GF-D8 (cell line): Measurements from ENCODE around the gene SLC5A4.
"Not testable (repeated sequence)": the region's sequence is repeated elsewhere in the genome, so short reads cannot be mapped to it uniquely, and the experiment has no call there.

ENCODE experiments used
- DNase-seq: peaks from one replicate; lab custom pipeline; 2025; lab: John Stamatoyannopoulos, UW

Gene SLC5A4

DNA sequence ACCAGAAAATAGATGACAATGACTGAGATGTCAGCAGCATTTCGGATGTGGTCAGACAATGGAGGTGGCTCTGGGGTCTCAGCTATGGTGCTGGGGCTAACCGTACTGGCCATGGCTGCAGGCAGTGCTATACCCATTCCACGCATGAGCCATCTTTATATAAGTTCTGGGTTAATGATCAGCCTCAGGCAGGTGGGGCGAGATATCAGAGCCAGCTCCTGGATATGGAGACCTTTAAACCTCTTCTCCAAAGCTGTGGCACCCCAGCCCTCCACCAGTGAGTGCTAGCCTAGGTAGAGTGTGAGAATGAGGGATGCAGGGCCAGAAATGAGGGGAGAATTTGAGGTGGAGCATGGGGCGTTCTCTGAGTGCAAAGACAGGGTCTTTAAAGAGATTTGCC, at the start of gene SLC5A4:
TSS of gene SLC5A4 (minus strand) at position 131 of the 400 bp plus-strand sequence. CDS start at position 113, 18 bp downstream.
- no peak for DNase-seq

DNA sequence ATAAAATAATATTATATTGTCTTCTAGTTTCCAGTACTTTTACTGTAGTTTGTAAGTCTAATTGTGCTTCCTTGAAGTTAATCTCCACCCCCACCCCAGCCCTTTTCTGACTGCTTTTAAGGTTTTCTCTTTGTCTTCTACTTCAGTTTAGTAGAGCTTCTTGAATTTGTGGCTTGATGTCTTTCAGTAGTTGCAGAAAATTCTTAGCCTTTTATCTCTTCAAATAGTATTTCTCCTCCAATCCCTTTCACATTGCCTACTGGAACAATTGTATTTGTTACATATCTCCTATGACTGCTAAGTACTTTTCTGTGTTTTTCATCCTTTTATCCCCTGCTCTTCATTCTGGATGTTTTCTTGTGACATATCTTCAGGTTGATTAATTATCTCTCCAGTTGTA, 38.8 kb upstream of the SLC5A4 start:
- DNase-seq, result not testable (repeated sequence)

DNA sequence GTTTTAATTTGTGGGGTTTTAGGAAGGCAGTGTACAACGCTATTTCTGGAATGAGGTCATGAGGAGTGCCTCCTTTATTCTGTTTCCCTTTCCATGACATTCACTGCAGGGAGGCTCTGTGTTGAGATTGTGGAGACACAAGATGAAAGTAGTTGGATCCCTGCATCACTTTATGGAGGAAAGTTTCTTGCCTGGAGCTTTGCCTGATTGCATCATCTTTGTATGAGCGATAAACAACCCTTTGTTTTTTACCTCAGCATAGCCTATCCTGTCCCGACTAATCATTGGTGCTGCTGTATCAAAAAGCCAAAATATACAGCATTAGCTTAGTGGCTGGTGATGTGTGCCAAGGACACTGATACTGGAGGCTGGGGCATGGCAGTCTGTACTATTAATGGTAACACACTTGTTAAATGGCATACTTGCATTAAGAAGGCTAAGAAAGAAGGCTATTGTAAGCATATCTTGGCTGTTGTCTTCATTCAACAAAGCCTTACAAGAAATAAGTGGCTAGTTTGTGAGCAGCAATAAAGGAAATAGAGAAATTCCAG, 31.2 kb upstream of the SLC5A4 start:
- no peak for DNase-seq

DNA sequence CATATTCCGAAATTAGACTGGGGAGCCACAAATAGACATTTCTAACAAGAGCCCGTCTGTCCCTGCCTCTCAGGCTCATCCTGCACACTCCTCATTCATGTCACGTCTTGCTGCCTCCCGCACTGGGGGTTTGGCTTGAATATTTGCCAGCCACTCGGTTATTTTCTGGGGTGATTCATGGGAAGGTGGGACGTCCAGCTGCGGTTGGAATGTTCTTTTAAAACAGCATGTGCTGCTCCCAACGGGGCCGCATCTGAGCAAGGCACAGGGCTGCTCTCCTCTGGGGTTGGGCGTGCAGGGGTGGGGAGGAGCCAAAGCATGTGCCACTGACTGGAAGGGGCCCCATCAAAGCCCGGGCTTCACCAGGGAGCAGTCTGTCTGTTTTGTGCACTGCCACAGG, 25.9 kb upstream of the SLC5A4 start:
- DNase-seq, result no peak

DNA sequence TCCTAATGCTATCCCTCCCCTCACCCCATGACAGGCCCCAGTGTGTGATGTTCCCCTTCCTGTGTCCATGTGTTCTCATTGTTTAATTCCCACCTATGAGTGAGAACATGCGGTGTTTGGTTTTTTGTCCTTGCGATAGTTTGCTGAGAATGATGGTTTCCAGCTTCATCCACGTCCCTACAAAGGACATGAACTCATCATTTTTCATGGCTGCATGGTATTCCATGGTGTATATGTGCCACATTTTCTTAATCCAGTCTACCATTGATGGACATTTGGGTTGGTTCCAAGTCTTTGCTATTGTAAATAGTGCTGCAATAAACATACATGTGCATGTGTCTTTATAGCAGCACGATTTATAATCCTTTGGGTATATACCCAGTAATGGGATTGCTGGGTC, 20.2 kb upstream of the SLC5A4 start:
- DNase-seq, result not testable (repeated sequence)

DNA sequence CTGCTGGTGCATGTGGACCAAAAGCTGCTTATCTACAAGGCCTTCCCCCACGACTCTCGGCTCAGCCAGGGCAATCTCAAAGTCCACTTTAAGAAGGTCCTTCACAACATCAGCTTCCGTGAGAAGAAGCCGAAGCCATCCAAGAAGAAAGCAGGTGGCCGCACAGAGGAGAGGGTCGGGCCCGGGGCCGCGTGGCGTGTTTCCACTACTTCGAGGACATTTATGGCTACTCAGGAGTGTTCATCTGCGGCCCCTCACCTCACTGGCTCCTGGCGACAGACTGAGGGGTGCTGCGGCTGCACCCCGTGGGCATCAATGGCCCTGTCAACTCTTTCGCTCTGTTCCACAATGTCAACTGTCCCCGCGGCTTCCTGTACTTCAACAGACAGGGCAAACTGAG, 16.2 kb upstream of the SLC5A4 start:
- DNase-seq, result no peak

DNA sequence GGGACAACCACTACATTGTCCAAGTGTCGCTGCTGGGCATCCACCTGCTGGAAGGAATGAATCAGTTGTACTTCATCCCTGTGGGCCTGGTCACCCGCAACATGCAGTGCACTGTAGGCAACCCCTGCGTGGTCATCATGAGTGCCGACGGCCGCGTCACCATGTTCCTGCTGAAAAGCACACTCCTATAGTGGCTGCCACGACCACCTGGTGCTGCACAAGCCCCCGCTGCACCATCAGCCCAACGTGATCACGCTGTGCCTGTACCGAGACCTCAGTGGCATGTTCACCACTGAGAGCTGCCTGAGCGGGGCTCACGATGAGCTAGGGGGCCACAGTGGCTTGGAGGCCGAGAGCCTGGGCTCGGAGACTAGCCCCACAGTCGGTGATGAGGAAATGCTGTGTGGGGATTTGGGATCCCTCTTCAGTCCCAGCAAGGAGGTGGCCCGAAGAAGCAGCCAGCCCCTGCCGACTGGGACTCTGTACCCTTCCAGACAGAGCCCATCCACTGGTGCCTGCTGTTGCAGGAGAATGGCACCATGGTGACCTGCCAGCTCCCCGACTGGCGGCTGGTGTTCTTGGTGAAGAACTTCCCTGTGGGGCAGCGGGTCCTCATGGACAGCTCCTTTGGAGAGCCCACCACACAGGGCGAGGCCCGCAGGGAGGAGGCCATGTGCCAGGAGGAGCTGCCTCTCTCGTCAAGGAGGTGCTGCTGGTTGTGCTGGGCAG, 15.7 kb upstream of the SLC5A4 start:
- no peak for DNase-seq

DNA sequence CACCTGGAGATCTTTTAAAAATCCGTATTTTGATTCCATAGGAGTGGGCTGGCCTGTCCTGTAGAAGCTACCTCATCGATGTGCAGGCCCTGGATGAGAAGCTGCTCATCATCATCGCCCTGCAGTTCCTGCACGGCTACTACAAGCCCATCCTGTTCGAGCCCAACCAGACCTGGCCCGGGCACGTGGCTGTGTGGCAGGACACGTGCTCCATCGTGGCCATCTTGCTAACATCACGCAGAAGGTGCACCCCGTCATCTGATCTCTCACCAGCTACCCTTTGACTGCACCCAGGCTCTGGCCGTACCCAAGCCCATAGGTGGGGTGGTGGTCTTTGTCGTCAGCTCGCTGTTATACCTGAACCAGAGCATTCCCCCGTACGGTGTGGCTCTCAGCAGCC, 14.2 kb upstream of the SLC5A4 start:
- no peak for DNase-seq

DNA sequence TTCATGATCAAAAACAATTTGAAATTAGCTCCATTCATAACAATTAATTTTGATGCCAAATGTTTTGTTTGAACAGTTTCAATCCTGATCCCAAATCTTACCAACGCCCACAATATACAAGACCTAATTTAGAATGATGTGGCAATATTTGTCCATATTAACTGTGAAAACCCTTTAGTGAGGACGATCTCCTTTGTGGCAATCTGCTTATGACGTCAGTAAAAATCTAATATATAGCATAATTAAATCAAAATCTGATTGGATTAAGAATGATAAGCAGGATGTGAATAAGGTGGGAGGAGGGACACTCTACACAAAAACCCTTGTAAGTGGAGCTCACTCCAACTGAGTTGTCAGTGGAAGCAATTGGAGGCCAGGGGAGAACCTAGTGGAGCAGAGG, 11.9 kb upstream of the SLC5A4 start:
- DNase-seq, result no peak

DNA sequence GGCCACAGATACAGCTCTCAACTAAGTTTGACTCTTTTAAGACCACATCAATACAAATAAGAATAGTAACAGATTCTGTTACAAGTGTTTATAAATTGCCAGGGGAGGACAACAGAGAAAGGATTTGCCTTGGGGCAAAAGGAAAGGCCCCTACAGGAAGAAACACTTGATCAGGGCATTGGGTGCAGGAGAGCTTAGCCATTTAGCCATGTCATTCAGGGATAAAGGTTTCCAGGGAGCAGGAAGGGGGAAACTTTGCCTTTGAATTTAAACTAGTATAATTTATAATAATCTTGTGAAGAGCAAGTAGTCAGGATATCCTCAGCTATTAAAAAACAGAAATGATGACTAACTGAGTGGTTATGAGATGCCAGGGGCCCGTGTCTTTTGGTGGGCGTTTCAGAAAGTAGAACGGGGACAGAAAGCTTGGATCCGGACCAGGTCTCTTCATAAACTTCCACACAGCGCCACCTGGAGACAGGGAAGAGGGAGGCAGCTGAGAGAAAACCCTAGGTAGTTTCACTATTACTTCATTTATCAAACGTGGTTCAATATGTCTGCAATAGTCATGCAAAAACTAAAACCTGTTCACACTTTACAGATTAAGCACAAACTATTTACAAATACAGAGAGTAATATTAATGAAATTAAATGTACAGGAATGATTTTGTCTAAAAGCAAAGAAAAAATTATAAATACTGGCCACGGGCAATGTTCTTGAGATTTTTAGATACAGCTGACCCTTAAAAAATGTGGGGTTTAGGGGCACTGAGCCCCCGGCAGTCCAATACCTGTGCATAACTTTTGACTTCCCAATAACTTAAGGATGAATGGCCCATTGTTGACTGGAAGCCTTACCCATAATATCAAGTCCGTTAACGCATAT, 11.0 kb upstream of the SLC5A4 start:
- DNase-seq, result no peak

DNA sequence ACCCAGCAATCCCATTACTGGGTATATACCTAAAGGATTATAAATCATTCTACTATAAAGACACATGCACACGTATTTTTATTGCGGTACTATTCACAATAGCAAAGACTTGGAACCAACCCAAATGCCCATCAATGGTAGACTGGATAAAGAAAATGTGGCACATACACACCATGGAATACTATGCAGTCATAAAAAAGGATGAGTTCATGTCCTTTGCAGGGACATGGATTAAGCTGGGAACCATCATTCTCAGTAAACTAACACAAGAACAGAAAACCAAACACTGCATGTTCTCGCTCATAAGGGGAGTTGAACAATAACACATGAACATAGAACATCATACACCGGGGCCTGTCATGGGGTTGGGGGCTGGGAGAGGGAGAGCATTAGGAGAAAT, 8.5 kb upstream of the SLC5A4 start:
- DNase-seq, result not testable (repeated sequence)

DNA sequence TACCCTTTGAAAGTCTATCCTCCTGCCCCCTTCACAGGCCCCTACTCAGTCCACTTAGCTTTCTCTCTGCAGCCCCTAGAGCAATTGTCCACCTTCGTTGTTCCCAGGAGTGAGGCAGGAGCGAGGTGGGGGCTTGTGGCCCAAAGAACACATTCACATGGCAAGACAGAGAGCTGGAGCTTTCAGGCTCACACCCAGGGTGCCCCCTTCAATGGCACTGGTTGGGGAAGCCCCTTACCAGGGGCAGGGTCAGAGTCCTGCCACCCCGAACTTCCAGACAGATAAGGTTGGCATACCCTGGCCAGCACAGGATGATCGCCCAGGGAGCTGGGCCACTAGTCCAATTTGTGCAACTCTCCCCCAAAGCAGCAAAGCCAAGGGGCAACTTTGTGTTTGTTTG, 6.2 kb upstream of the SLC5A4 start:
- no peak for DNase-seq

DNA sequence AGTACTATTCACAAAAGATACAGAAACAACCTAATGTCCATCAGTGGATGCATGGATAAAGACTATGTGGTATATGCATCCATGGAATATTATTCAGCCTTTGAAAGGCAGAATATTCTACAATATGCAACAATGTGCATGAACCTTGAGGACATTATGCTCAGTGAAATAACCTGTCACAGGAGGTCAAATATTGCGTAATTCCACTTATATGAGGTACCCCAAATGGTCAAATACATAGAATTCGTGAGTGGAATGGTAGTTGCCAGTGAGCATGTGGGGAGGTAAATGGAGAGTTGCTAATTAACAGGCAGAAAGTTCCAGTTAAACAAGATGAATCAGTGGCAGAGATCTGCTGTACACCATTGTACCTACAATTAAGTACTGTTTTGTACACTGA, 3.6 kb upstream of the SLC5A4 start:
- no peak for DNase-seq

DNA sequence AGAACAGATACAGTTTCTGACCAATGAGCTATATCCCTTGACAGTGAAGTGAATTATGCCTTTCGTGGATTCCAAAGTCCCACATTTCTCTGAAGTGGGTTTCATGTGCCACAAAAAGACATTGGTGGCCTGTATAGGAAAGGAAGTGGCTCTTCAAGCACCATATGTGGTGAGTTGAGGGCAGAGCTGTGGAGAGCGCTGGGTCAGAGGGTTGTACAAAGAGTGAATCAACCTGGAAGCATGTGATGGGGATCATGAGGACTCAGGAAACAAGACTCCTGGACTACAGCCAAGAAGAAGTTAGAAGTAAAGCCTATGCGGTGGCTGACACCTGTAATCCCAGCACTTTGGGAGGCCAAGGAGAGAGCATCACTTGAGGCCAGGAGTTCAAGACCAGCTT, 579 bp upstream of the SLC5A4 start:
- DNase-seq, result no peak

DNA sequence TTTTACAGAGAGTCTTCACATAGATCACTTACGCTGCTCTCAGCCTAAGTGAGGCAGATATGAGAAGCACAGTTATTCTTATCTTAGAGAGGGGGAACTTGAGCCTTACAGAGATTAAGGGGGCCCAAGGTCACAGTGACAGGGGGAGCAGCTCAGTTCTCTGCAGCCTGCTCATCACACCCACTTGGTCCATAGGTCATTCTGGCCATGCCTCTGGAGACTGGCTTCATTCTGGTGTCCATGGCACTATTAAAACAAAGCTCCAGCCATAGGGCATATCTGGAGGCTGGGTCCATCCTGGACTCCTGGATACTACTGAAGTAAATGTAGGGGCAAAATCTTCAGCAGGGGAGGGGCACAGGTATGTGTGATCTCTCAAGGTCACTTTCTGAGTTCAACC, 5.9 kb downstream of the SLC5A4 start:
- DNase-seq, result no peak

DNA sequence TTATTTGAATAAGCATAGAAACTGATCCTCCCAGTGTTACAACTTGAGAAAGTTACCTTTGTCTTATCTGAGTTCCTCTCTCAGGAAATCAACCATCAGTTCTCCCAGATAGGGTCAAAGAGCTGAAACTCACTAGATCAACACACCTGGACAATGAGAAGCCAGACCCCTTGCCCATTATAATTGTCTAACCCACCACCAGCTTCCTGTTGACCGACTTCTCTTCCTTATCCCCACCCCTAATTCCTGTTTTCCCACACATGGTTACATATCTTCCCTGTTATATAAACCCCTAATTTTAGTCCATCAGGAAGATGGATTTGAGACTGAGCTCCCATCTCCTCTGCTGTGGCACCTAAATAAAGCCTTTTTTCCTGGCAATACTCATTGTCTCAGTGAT, 6.9 kb downstream of the SLC5A4 start:
- DNase-seq, result no peak

DNA sequence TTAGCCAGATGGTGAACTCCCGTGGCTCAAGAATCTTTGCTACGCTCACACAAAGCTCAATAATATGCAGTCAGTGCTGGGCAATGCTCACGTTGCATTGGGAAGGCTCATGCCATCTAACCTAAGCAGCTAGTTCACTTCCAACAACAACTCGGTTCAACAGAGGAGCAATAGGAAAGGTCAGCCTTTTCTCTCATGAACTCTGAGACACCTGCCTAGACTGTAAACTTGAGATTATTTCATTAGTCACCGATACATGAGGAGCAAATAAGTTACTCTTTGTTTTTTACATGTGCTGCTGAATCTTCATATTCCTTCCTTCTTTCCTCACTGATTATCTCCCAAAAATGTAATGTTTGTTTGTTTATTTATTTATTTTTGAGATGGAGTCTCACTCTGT, 9.0 kb downstream of the SLC5A4 start:
- no peak for DNase-seq

DNA sequence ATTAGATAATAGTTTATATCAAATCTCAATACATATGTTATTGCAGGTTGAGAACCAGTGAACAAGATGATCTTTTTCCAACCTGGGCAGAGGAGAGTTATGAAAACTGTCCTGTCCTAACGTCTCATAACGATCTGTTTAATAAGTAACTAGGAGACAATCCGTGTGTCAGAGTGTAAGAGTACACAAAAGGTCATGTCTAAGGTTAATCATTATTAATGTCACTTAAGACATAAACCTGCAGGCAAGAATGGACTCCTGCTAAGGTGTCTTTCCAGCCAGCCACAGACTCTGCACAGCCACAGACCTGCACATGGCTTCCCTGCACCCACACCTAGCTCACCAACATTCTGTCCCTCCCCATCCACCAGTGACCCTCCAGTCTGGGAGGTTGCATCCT, 10.1 kb downstream of the SLC5A4 start:
- no peak for DNase-seq

DNA sequence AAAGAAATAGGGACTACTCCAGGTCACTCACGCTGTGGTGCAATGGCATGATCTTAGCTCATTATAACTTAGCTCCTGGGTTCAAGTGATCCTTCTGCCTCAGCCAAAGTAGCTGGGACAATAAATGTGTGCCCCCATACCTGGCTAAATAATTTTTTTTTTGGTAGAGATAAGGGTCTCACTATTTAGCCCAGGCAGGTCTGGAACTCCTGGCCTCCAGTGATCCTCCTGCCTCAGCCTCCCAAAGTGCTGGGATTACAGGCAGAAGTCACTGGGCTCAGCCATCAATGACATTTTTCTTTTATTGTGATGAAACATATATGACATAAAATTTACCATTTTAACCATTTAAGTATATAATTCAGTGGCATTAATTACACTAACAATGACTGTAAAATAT, 10.6 kb downstream of the SLC5A4 start:
- no peak for DNase-seq

DNA sequence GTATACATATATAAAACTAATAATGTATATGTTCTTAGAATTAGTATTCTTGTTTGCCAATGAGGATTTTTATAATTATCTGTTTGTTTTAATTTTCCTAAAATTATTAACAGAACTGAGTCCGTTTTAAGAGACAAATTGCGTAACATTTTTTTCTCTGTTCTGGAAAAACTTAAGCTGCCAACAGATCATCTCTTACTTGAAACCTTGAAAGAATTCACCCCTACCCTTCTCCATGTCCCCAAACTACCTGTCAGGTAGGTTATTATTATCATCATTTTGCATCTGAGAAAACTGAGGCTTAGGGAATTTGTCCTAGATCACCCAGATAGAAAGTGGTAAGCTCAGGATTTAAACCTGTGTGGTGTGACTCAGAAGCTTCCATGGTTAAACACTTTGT, 14.7 kb downstream of the SLC5A4 start:
- DNase-seq, result no peak

DNA sequence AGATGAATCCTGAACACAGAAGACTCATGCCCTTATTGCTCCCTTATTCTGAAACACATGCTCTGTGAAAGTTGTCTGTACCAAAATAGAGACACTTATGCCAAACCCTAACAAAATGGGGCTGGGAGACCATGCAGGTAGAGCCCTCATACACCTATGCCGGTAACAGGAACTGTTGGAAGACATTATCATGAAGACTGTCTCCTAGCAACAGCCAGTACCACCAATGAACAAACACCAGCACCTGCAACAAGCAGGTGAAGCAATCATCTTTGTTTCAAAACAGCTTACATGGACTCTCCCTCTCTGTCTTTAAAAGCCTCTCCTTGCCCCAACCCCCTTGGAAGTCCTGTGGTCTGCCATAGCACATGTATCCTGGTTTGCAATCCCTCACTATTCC, 17.2 kb downstream of the SLC5A4 start:
- no peak for DNase-seq

DNA sequence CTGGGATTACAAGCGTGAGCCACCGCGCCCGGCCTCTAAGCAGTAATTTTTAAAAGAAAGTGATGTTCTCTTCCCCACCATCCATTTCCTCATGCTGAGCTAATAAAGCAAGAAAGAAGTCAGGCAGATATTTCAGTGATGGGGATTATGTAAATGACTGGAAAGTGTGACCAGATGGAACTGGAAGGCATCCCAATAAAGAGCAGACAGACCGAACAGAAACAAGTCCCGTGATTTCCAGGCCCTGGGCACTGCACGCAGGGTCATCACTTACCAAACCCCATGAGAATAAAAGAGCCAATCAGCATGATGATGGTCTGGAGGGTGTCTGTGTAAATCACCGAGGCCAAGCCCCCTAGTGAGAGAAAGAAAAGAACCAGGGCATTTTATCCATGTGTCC, 18.2 kb downstream of the SLC5A4 start:
- DNase-seq, result no peak

DNA sequence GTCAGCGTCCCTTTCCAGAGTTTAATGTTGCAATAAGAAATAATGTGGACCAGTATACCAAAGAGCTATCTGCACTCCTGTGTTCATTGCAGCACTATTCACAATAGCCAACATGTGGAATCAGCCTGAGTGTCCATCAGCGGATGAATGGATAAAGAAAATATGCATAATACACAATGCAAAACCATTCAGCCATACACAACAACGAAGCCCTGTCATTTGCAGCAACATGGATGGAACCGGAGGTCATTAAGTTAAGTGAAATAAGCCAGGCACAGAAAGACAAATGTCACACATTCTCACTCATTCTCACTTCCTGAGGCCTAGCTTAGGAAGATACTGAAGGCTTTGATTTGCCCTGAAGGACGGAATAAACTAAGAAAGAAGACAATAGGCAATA, 22.1 kb downstream of the SLC5A4 start:
- no peak for DNase-seq
